ENCODE results near the gene RTN3. TPM values are rescaled to one million over a fixed set of nuclear protein-coding genes. Genes with fewer than 3 reads are reported as not detected.

Gene RTN3
- total and polyA plus RNA-seq, 9 of the 15 experiments (the other 6 are each of a cell fraction or from before 2014, with no cell fraction given), result 41.6 to 169 (median 93.5) TPM

GRCh38 chr11:63768237-63769041 lies 87.1 kb downstream of the RTN3 start, which contains the start of gene ZFTA:
Gene ZFTA (minus strand): TSS chr11:63768775. CDS start chr11:63768622, 153 bp downstream.
- POLR2A ChIA-PET, result interaction anchor here (0.7 to 1.1 kb wide), 3 partner anchors 42 to 185 kb away, joined by 3 to 4 read pairs (median 3); no protein-coding TSS in a partner anchor
- Histone ChIP-seq H3K27ac (ENCODE audit: extremely low read depth, low read depth, low read length) (peak within 1 kb of the TSS; percentile 65), H3K36me3 (ENCODE audit: control insufficient read depth, insufficient read depth, low read length) (peaks cover 19% of the 10 kb centered on the region; the same call in 1 of the 3 replicates), H3K79me2 (ENCODE audit: control insufficient read depth, insufficient read depth, low read length) (peaks cover 19% of the 10 kb centered on the region), H3K4me2 (ENCODE audit: insufficient read depth, low read length) (peak within 1 kb of the TSS; percentile 72), H3K4me1 (replicated peaks in 1 of 2; ENCODE audit: control insufficient read depth in 2 of 2, insufficient read depth in 2 of 2, low read length in 2 of 2) (peaks cover 8 to 48% of the 10 kb centered on the region in 2 experiments), H3K9ac (ENCODE audit: insufficient read depth in 1 of 2, low read depth in 2 of 2, low read length in 2 of 2) (peak within 1 kb of the TSS; percentile 63 to 95), H3K9me1 (ENCODE audit: control insufficient read depth, insufficient read depth, low read length) (no peaks in the 10 kb centered on the region), H4K20me1 (replicated peaks; ENCODE audit: control insufficient read depth, insufficient read depth, low read length) (no peaks in the 10 kb centered on the region), H3K27me3 (ENCODE audit: control insufficient read depth in 2 of 2, insufficient read depth in 2 of 2, low read length in 2 of 2) (no peaks in the 10 kb centered on the region), H3K4me3 (peak within 1 kb of the TSS; percentile 60), H3K9me3 (replicated peaks; ENCODE audit: control insufficient read depth, insufficient read depth, low read depth, low read length) (no peaks in the 10 kb centered on the region), H2AFZ (ENCODE audit: low read depth, low read length) (peak within 1 kb of the TSS; percentile 86)
- CTCF ChIA-PET (ENCODE audit: low intra/inter-chr PET ratio), result interaction anchor here (0.6 to 0.8 kb wide), 3 partner anchors 10 to 102 kb away, joined by 3 to 5 read pairs (median 3); no protein-coding TSS in a partner anchor
- DNase-seq (ENCODE audit: extremely low read depth in 1 of 4, low spot score in 3 of 4), result peak; percentile 72 to 91 (median 84)
- WGBS (ENCODE audit: insufficient coverage, low coverage, missing lambda C conversion rate), result under 1% methylated on average over 36 of the region's 113 CpGs
- no TSS peak for BruUV-seq (replicated peaks)
- in situ Hi-C loops (cut with MboI), result loop anchor here (10.0 kb wide), 1 partner anchor 376 kb away; no protein-coding TSS in a partner anchor
- peak; percentile 70 for ATAC-seq
- intact Hi-C loops (cut with micrococcal nuclease), result loop anchor here (5.0 kb wide), 4 partner anchors 44 to 384 kb away; partner anchors contain the start of genes MARK2, RCOR2 and SPINDOC
- FAIRE-seq, result no peak
- TF ChIP-seq SMAD4 (CRISPR knock-in tag; conservative IDR thresholded peaks at IDR 0.05) (peak; percentile 22), ZKSCAN1 (IDR thresholded peaks at IDR 0.05; ENCODE audit: low read depth, low read length) (no peak), RB1 (IDR thresholded peaks at IDR 0.05; ENCODE audit: low read depth) (peak; percentile 76; the same call in 1 of the 2 replicates), CTCF (IDR thresholded peaks at IDR 0.05 in 2 of 3, conservative IDR thresholded peaks at IDR 0.05 in 1 of 3; ENCODE audit: insufficient read depth in 2 of 3, low read depth in 1 of 3, low read length in 3 of 3) (peak in 2 of 3 experiments; percentile 64 to 79; a peak in 5 of 6 replicates), ELF4 (CRISPR knock-in tag; IDR thresholded peaks at IDR 0.05) (no peak), CREM (IDR thresholded peaks at IDR 0.05; ENCODE audit: low read depth) (0 out of 2 replicates have a peak, but pooled peaks have one; percentile 8), HNRNPL (IDR thresholded peaks at IDR 0.05; ENCODE audit: low read depth, low read length) (0 out of 2 replicates have a peak, but pooled peaks have one; percentile 17), REST (IDR thresholded peaks at IDR 0.05; ENCODE audit: borderline replicate concordance) (peak; percentile 51), REST (CRISPR knock-in tag; IDR thresholded peaks at IDR 0.05; ENCODE audit: low read depth) (no peak), MAZ (CRISPR knock-in tag; conservative IDR thresholded peaks at IDR 0.05 in 1 of 2, IDR thresholded peaks at IDR 0.05 in 1 of 2) (peak in 1 of 2 experiments; percentile 0; a peak in 1 of 4 replicates), GATAD2A (IDR thresholded peaks at IDR 0.05) (no peak)

Measured in K562 (cell line).